Measurements from ENCODE around the gene AKR1C8. TPM values are rescaled to one million over a fixed set of nuclear protein-coding genes. Genes with fewer than 3 reads are reported as not detected.

The AKR1C8 gene
- total RNA-seq, 1 donor from 2014 or later = not detected

DNA sequence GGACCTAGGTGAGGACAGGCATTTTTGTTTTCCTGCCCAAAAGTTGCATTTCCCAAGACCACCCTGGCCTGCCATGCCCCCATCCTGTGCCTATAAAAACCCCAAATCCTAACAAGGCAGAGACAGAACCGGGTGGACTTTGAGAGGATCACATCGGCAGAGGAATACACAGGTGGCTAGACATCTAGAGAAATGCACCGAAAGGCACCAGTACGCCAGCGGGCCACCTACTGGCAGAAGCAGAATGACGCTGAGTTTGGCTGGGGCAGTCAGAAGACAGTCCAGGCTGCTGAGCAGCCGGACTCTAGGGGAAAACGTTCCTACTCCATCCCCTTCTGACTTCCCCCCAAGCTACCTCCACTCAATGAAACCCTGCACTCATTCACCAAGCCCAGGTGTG lies 14.4 kb upstream of the AKR1C8 start:
- H3K4me1 Mint-ChIP-seq (ENCODE audit: unreplicated experiment) = no peaks in the 10 kb centered on the region
- no peak for DNase-seq (ENCODE audit: extremely low spot score, unreplicated experiment)
- no peaks in the 10 kb centered on the region for H3K36me3 Mint-ChIP-seq (ENCODE audit: unreplicated experiment)
- no peak overlapping the region for H3K4me3 Mint-ChIP-seq (ENCODE audit: unreplicated experiment)
- H3K27ac Mint-ChIP-seq (ENCODE audit: unreplicated experiment) = no peak overlapping the region
- peaks cover 7% of the 10 kb centered on the region for H3K9me3 Mint-ChIP-seq (ENCODE audit: unreplicated experiment)
- TF ChIP-seq, protein P1, sequence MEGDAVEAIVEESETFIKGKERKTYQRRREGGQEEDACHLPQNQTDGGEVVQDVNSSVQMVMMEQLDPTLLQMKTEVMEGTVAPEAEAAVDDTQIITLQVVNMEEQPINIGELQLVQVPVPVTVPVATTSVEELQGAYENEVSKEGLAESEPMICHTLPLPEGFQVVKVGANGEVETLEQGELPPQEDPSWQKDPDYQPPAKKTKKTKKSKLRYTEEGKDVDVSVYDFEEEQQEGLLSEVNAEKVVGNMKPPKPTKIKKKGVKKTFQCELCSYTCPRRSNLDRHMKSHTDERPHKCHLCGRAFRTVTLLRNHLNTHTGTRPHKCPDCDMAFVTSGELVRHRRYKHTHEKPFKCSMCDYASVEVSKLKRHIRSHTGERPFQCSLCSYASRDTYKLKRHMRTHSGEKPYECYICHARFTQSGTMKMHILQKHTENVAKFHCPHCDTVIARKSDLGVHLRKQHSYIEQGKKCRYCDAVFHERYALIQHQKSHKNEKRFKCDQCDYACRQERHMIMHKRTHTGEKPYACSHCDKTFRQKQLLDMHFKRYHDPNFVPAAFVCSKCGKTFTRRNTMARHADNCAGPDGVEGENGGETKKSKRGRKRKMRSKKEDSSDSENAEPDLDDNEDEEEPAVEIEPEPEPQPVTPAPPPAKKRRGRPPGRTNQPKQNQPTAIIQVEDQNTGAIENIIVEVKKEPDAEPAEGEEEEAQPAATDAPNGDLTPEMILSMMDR (IDR thresholded peaks at IDR 0.05) = no peak
- H3K27me3 Mint-ChIP-seq (ENCODE audit: unreplicated experiment) = peaks cover 5% of the 10 kb centered on the region

DNA sequence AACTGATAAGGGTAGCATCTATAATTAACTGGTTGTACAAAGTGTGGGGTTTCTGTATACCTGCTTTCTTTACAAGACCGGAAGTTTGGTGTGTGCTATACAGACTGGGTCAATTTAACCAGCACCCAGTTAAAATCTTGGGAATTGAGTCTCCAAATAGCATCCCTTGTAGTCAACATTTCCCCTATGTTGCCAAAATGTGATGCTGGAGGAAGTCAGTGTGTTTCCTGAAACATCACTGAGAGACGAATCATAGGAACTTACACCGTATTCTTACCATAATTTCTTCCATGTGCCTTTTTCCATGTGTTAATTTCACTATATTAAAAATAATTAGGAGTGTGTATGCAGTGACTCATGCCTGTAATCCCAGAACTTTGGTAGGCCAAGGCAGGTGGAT lies 13.4 kb upstream of the AKR1C8 start:
- Mint-ChIP-seq H3K4me1 (ENCODE audit: unreplicated experiment) (no peaks in the 10 kb centered on the region), H3K27ac (ENCODE audit: unreplicated experiment) (no peak overlapping the region), H3K27me3 (ENCODE audit: unreplicated experiment) (peaks cover 12% of the 10 kb centered on the region), H3K36me3 (ENCODE audit: unreplicated experiment) (no peaks in the 10 kb centered on the region), H3K4me3 (ENCODE audit: unreplicated experiment) (no peak overlapping the region), H3K9me3 (ENCODE audit: unreplicated experiment) (peaks cover 7% of the 10 kb centered on the region)
- TF ChIP-seq, protein P1 (IDR thresholded peaks at IDR 0.05) = no peak
- no peak for DNase-seq (ENCODE audit: extremely low spot score, unreplicated experiment)

DNA sequence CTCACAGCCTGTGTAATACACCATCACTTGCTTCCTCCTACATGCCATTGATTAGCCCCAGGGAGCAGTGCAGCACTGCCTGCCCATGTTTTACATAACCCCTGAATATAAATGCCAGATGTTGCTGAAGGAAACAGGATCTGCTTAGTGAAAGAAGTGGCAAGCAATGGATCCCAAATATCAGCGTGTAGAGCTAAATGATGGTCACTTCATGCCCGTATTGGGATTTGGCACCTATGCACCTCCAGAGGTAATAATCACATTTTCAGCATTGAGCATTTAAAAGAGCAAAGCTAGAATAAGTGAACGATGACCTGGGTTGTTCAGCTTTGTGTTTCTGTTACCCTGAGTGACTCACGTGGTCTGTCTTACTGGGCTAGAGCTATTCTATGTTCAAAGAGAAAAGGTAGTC lies 11.8 kb upstream of the AKR1C8 start, which contains the start of gene AKR1C4:
AKR1C4 (plus strand) TSS at position 136 of the 412 bp plus-strand sequence; CDS start at position 167, 31 bp downstream.
- Mint-ChIP-seq H3K4me3 (ENCODE audit: unreplicated experiment) (no peak within 1 kb of the TSS), H3K4me1 (ENCODE audit: unreplicated experiment) (no peaks in the 10 kb centered on the region), H3K9me3 (ENCODE audit: unreplicated experiment) (peaks cover 7% of the 10 kb centered on the region), H3K27ac (ENCODE audit: unreplicated experiment) (no peak within 1 kb of the TSS), H3K36me3 (ENCODE audit: unreplicated experiment) (no peaks in the 10 kb centered on the region), H3K27me3 (ENCODE audit: unreplicated experiment) (peaks cover 15% of the 10 kb centered on the region)
- DNase-seq (ENCODE audit: extremely low spot score, unreplicated experiment) = no peak
- TF ChIP-seq, protein P1 (IDR thresholded peaks at IDR 0.05) = no peak

DNA sequence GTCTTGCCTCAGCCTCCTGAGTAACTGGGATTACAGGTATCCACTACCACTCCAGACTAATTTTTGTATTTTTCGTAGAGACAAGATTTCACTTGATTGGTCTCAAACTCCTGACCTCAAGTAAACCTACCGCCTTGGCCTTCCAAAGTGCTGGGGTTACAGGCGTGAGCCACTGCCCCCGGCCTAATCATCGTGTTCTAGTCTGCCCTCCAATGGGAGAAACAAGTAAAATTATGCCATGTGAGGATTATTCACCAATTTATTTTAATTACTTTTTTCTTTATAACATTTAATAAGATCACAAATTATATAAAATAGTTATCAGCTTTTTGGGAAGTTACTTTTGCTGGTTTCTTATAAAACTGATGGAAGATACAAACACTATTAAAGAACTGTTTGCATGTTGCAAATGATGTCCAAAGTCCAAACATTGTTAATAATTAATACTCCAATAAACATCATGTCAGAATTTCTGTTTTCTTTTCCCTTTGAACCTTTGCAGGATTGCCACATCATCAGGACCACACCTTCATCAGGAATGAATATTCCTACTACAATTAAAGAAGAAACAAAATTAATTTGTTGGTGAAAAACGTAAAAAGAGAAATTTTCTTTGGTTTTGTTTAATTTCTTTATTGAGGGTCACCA lies 10.9 kb upstream of the AKR1C8 start:
- Mint-ChIP-seq H3K27me3 (ENCODE audit: unreplicated experiment) (peaks cover 13% of the 10 kb centered on the region), H3K4me3 (ENCODE audit: unreplicated experiment) (no peak overlapping the region), H3K27ac (ENCODE audit: unreplicated experiment) (no peak overlapping the region), H3K9me3 (ENCODE audit: unreplicated experiment) (no peaks in the 10 kb centered on the region), H3K36me3 (ENCODE audit: unreplicated experiment) (no peaks in the 10 kb centered on the region), H3K4me1 (ENCODE audit: unreplicated experiment) (no peaks in the 10 kb centered on the region)
- DNase-seq (ENCODE audit: extremely low spot score, unreplicated experiment) = no peak
- TF ChIP-seq, protein P1 (IDR thresholded peaks at IDR 0.05) = no peak

DNA sequence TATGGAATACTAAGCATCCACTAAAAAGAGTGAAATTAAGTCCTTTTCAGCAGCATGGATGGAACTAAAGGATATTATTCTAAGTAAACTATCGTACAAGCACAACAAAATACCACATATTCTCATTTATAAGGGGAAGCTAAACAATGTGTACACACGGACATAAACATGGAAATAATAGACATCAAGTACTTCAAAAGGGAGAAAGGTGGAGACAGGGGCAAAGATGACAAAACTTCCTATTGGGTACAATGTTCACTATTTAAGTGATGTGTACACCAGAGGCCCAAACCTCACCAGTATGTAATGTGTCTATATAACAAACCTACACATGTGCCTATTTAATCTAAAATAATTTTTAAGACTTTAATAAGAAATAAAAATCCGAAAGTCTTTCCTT lies 9.5 kb upstream of the AKR1C8 start:
- no peaks in the 10 kb centered on the region for H3K36me3 Mint-ChIP-seq (ENCODE audit: unreplicated experiment)
- H3K27me3 Mint-ChIP-seq (ENCODE audit: unreplicated experiment) = peaks cover 15% of the 10 kb centered on the region
- TF ChIP-seq, protein P1 (IDR thresholded peaks at IDR 0.05) = no peak
- H3K4me1 Mint-ChIP-seq (ENCODE audit: unreplicated experiment) = no peaks in the 10 kb centered on the region
- H3K4me3 Mint-ChIP-seq (ENCODE audit: unreplicated experiment) = no peak overlapping the region
- H3K27ac Mint-ChIP-seq (ENCODE audit: unreplicated experiment) = no peak overlapping the region
- no peaks in the 10 kb centered on the region for H3K9me3 Mint-ChIP-seq (ENCODE audit: unreplicated experiment)
- DNase-seq (ENCODE audit: extremely low spot score, unreplicated experiment) = no peak

Measured in osteocyte (in vitro differentiated cells).